GM12873 (cell line): ENCODE data around the gene PPP1R1A.

Experiments used
- TF ChIP-seq, protein P1 (sequence below): IDR thresholded peaks from 2 replicates; pipeline ENCODE4 v1.5.1; 2012; ENCODE audit warnings: low read depth, mild to moderate bottlenecking, moderate library complexity, low read length, control low read depth; ENCODE audit not compliant: insufficient read depth; ENCODE audit errors: missing control alignments

The PPP1R1A gene

DNA sequence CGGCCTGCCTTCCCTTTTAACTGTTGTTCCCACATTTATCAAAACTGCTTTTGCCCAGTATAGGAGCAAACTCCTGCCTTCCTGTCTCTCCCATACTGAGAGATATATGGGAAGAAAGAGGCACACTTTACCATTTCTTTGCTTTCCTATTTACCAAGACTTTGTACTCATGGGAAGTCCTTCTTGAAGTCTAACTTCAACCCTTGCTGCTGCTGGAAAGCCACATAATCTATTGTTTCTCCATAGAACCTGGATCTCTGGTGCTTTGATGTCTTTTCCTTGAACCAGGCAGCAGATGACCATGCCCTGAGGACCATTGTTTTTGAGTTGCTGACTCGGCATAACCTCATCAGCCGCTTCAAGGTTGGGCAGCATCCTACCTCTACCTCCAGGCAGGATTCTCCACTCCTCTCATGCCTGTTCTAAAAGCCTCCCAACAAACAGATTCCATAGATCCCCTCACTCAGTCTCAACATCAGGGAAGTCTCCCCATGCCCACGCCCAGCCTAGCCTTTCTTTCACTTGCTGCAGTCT lies 18.4 kb downstream of the PPP1R1A start:
- TF ChIP-seq, protein P1, sequence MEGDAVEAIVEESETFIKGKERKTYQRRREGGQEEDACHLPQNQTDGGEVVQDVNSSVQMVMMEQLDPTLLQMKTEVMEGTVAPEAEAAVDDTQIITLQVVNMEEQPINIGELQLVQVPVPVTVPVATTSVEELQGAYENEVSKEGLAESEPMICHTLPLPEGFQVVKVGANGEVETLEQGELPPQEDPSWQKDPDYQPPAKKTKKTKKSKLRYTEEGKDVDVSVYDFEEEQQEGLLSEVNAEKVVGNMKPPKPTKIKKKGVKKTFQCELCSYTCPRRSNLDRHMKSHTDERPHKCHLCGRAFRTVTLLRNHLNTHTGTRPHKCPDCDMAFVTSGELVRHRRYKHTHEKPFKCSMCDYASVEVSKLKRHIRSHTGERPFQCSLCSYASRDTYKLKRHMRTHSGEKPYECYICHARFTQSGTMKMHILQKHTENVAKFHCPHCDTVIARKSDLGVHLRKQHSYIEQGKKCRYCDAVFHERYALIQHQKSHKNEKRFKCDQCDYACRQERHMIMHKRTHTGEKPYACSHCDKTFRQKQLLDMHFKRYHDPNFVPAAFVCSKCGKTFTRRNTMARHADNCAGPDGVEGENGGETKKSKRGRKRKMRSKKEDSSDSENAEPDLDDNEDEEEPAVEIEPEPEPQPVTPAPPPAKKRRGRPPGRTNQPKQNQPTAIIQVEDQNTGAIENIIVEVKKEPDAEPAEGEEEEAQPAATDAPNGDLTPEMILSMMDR, result no peak

DNA sequence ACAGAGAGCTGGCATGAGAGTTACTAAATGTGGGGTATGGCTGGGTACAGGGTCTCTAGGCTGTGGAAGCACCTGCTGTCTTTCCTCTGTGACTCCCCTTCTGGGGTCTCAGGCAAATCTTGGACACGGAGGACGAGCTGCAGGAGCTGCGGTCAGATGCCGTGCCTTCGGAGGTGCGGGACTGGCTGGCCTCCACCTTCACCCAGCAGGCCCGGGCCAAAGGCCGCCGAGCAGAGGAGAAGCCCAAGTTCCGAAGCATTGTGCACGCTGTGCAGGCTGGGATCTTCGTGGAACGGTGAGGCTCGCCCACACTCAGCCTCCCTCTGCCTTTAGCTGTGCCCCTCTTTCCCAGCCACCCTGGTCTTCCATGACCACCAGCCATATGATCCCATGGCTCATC lies 19.4 kb downstream of the PPP1R1A start:
- TF ChIP-seq, protein P1, result no peak

DNA sequence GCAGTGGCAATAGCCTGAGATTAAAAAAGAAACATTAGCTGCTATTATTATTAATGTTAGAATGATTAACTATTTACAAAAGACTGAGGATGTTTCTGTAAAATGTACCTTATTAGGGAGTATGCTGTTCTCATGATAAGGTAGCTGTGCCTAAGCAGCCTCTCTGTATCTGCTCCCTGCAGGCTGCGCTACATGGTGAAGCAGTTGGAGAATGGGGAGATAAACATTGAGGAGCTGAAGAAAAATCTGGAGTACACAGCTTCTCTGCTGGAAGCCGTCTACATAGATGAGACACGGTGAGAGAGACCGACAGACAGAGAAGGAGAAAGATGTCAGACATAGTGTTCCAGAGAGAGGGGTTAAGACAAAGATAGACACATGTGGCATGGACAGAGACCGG lies 21.7 kb downstream of the PPP1R1A start:
- TF ChIP-seq, protein P1, result no peak

- TF ChIP-seq, protein P1, result no peak
These were observed 22.4 kb downstream of the PPP1R1A start for GRCh38 chr12:54565986-54566544.

DNA sequence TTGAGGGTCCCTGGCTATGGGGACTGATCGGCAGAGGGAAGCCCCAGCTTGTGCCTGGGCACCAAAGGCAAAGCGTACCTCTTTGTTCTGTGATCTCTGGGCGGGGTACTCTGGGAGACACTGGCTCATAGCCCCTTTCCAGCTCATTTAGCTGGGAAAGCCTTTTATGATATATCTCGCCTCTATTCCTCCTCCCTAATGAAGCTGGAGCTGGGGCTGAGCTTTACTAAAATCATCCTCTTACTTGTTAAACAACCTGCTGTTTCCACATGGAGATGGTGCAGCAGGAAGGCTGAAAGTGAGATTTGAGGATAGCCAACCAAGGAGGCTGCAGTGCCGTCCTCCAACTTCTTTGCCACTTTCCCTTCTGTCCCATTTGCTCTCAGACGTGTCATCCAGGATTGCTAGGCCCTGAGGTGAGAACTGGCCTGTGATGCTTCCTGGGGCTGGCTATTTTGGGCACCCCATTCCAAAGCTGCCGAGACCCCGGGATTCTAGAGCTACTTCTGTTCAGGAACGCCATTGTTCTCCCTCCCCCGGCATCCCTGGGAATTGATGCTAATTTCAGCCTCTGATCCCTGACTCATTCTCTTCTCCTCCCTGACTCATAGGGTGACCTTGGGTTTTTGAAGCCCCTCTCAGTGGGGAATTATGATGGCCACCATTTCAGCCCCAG lies 23.0 kb downstream of the PPP1R1A start:
- TF ChIP-seq, protein P1, result no peak

DNA sequence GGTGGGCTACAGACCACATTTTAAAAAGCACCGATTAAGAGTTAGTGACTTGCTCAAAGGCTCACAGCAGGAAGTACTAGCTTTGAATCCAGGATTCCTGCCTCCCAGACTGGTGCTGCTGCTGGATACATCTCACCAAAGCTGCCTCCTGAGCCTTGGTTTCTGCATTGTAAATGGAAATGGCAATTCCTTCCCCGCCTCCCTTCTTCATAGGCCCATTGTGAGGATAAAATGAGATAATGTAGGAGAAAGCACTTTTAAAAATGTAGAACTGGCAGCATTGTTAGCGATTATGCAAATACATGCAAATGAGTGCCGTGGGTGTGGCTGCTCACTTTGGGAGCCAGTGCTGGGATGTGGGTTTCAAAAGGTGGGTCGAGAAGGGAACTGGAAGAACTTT lies 23.7 kb downstream of the PPP1R1A start:
- TF ChIP-seq, protein P1, result no peak

- TF ChIP-seq, protein P1, result no peak
These were observed 24.7 kb downstream of the PPP1R1A start for GRCh38 chr12:54563787-54564186.
